AG08395 (cell line): ENCODE results near the gene YIPF3.
A peak's percentile ranks its signal among the peaks of the same experiment; 100 is the strongest.
"Not testable (repeated sequence)": the region's sequence is repeated elsewhere in the genome, so short reads cannot be mapped to it uniquely, and the experiment has no call there.

ENCODE experiments used
- DNase-seq: peaks from one replicate; pipeline ENCODE4 v3.0.0; 2012; ENCODE audit warnings: mixed read lengths, low spot score

The YIPF3 gene

GRCh38 chr6:43509984-43510826, 6.5 kb downstream of the YIPF3 start, which contains the start of gene LRRC73:
Gene LRRC73 (minus strand): TSS chr6:43510346. CDS start chr6:43509785, 561 bp downstream.
- DNase-seq: peak; percentile 89

- no peak for DNase-seq
Observed at GRCh38 chr6:43509142-43509983, 7.4 kb downstream of the YIPF3 start.

- no peak for DNase-seq
Observed at GRCh38 chr6:43508481-43509141, 8.1 kb downstream of the YIPF3 start.

- peak; percentile 84 for DNase-seq
Observed at GRCh38 chr6:43506667-43507471, 9.9 kb downstream of the YIPF3 start.

- no peak for DNase-seq
Observed at GRCh38 chr6:43506171-43506570, 10.6 kb downstream of the YIPF3 start.

- no peak for DNase-seq
Observed at GRCh38 chr6:43505718-43506117, 11.0 kb downstream of the YIPF3 start.

GRCh38 chr6:43504756-43505593, 11.8 kb downstream of the YIPF3 start:
- DNase-seq: no peak

- no peak for DNase-seq
Observed at GRCh38 chr6:43503443-43503842, 13.3 kb downstream of the YIPF3 start.

- no peak for DNase-seq
Observed at GRCh38 chr6:43502666-43503065, 14.1 kb downstream of the YIPF3 start.

- no peak for DNase-seq
Observed at GRCh38 chr6:43500921-43501320, 15.8 kb downstream of the YIPF3 start.

GRCh38 chr6:43499028-43499815, 17.5 kb downstream of the YIPF3 start:
- no peak for DNase-seq

- not testable (repeated sequence) for DNase-seq
Observed at GRCh38 chr6:43498291-43498690, 18.4 kb downstream of the YIPF3 start.

- no peak for DNase-seq
Observed at GRCh38 chr6:43497689-43498088, 19.0 kb downstream of the YIPF3 start.

GRCh38 chr6:43497129-43497396, 19.7 kb downstream of the YIPF3 start:
- DNase-seq: no peak

- peak; percentile 84 for DNase-seq
Observed at GRCh38 chr6:43496370-43497128, 20.2 kb downstream of the YIPF3 start.

- DNase-seq: peak; percentile 19
Observed at GRCh38 chr6:43495409-43495941, 21.3 kb downstream of the YIPF3 start.

GRCh38 chr6:43494766-43495165, 22.0 kb downstream of the YIPF3 start:
- DNase-seq: no peak

- DNase-seq: no peak
Observed at GRCh38 chr6:43494321-43494720, 22.4 kb downstream of the YIPF3 start.

- no peak for DNase-seq
Observed at GRCh38 chr6:43493833-43494232, 22.9 kb downstream of the YIPF3 start.
